Measurements from ENCODE around the gene PPIF. TPM values are rescaled to one million over a fixed set of nuclear protein-coding genes. Genes with fewer than 3 reads are reported as not detected.
A peak's percentile ranks its signal among the peaks of the same experiment; 100 is the strongest.

PPIF gene
- total RNA-seq, 1 experiment from 2014 or later = 133 TPM

DNA sequence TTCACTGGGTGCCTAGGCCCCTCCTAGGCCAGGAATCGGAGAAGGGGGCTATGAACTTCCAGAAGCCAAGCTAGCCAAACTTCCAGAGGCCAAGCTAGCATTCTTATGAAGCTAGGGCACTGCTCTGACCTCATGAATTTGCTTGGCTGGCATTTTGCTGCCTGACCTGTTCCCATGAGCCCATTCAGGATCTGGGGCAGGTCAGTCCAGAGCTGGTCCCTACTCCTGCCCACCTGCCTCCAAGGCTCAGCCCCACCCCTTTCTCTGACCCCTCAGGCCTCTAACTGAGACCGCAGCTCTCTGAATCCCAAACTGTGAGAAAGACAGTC is 1.3 kb upstream of the PPIF start:
- H3K4me3 Mint-ChIP-seq (ENCODE audit: unreplicated experiment) = no peak overlapping the region
- no peaks in the 10 kb centered on the region for H3K9me3 Mint-ChIP-seq (ENCODE audit: unreplicated experiment)
- CTCF ChIA-PET = interaction anchor here (1.2 kb wide), 1 partner anchor 13 kb away, joined by 4 read pairs; no protein-coding TSS in a partner anchor
- BruUV-seq (replicated peaks) = no TSS peak
- H3K36me3 Mint-ChIP-seq (ENCODE audit: insufficient read depth, unreplicated experiment) = peaks cover 36% of the 10 kb centered on the region
- H3K9me3 ChIP-seq = no peaks in the 10 kb centered on the region
- intact Hi-C loops (cut with micrococcal nuclease; ENCODE audit: unreplicated experiment) = no loop called here
- peaks cover 12% of the 10 kb centered on the region for H3K36me3 ChIP-seq (ENCODE audit: control insufficient read depth, insufficient read depth, low read length)
- TF ChIP-seq CTCF (IDR thresholded peaks at IDR 0.05; ENCODE audit: insufficient read depth in 1 of 2, low read depth in 1 of 2, low read length in 1 of 2, severe bottlenecking in 1 of 2, unreplicated experiment in 1 of 2) = no peak
- no peaks in the 10 kb centered on the region for H3K27me3 ChIP-seq (replicated peaks; ENCODE audit: control insufficient read depth, insufficient read depth, low read length)
- no peak overlapping the region for H3K4me3 ChIP-seq (ENCODE audit: low read depth, low read length)
- POLR2A ChIA-PET = no interaction called here
- H3K27me3 Mint-ChIP-seq (ENCODE audit: insufficient read depth, unreplicated experiment) = no peaks in the 10 kb centered on the region
- no peaks in the 10 kb centered on the region; the same call in 1 of the 2 replicates for H3K4me1 ChIP-seq
- DNase-seq = no peak
- no peaks in the 10 kb centered on the region for H3K4me1 Mint-ChIP-seq (ENCODE audit: low read depth, unreplicated experiment)
- no peak overlapping the region for H3K27ac Mint-ChIP-seq (ENCODE audit: unreplicated experiment)

GRCh38 chr10:79346388-79347225 is 662 bp upstream of the PPIF start:
- Histone ChIP-seq H3K4me3 (ENCODE audit: low read depth, low read length) (no peak overlapping the region; the same call in 1 of the 2 replicates), H3K9me3 (no peaks in the 10 kb centered on the region), H3K4me1 (no peaks in the 10 kb centered on the region; the same call in 1 of the 2 replicates), H3K27me3 (replicated peaks; ENCODE audit: control insufficient read depth, insufficient read depth, low read length) (no peaks in the 10 kb centered on the region), H3K36me3 (ENCODE audit: control insufficient read depth, insufficient read depth, low read length) (peaks cover 12% of the 10 kb centered on the region)
- POLR2A ChIA-PET = interaction anchor here (1.0 to 2.3 kb wide), 2 partner anchors 12 to 99 kb away, joined by 3 to 8 read pairs; partner anchors contain the start of gene ZCCHC24
- CTCF ChIA-PET = interaction anchor here (0.5 to 1.2 kb wide), 2 partner anchors 12 to 99 kb away, joined by 3 to 4 read pairs; partner anchors contain the start of gene ZCCHC24
- intact Hi-C loops (cut with micrococcal nuclease; ENCODE audit: unreplicated experiment) = loop anchor here (1.0 kb wide), 2 partner anchors 28 to 121 kb away; no protein-coding TSS in a partner anchor
- DNase-seq = no peak
- no peak for TF ChIP-seq CTCF (IDR thresholded peaks at IDR 0.05; ENCODE audit: insufficient read depth in 1 of 2, low read depth in 1 of 2, low read length in 1 of 2, severe bottlenecking in 1 of 2, unreplicated experiment in 1 of 2)
- TSS peak; percentile 34 for BruUV-seq (replicated peaks)
- no peaks in the 10 kb centered on the region for H3K4me1 Mint-ChIP-seq (ENCODE audit: low read depth, unreplicated experiment)
- peaks cover 41% of the 10 kb centered on the region for H3K36me3 Mint-ChIP-seq (ENCODE audit: insufficient read depth, unreplicated experiment)
- H3K9me3 Mint-ChIP-seq (ENCODE audit: unreplicated experiment) = no peaks in the 10 kb centered on the region
- H3K27me3 Mint-ChIP-seq (ENCODE audit: insufficient read depth, unreplicated experiment) = no peaks in the 10 kb centered on the region
- H3K4me3 Mint-ChIP-seq (ENCODE audit: unreplicated experiment) = peak overlapping the region; percentile 81
- H3K27ac Mint-ChIP-seq (ENCODE audit: unreplicated experiment) = no peak overlapping the region

- Histone ChIP-seq H3K4me1 (no peaks in the 10 kb centered on the region; the same call in 1 of the 2 replicates), H3K27me3 (replicated peaks; ENCODE audit: control insufficient read depth, insufficient read depth, low read length) (no peaks in the 10 kb centered on the region), H3K4me3 (ENCODE audit: low read depth, low read length) (peak overlapping the region; percentile 90), H3K36me3 (ENCODE audit: control insufficient read depth, insufficient read depth, low read length) (peaks cover 17% of the 10 kb centered on the region), H3K9me3 (no peaks in the 10 kb centered on the region)
- Mint-ChIP-seq H3K27ac (ENCODE audit: unreplicated experiment) (peak overlapping the region; percentile 71), H3K36me3 (ENCODE audit: insufficient read depth, unreplicated experiment) (peaks cover 54% of the 10 kb centered on the region), H3K4me3 (ENCODE audit: unreplicated experiment) (peak overlapping the region; percentile 81), H3K27me3 (ENCODE audit: insufficient read depth, unreplicated experiment) (no peaks in the 10 kb centered on the region), H3K4me1 (ENCODE audit: low read depth, unreplicated experiment) (no peaks in the 10 kb centered on the region), H3K9me3 (ENCODE audit: unreplicated experiment) (no peaks in the 10 kb centered on the region)
- POLR2A ChIA-PET = interaction anchor here (1.0 to 2.3 kb wide), 2 partner anchors 11 to 98 kb away, joined by 3 to 8 read pairs; partner anchors contain the start of gene ZCCHC24
- CTCF ChIA-PET = interaction anchor here (0.5 to 0.9 kb wide), 2 partner anchors 11 to 155 kb away, joined by 4 read pairs; no protein-coding TSS in a partner anchor
- no TSS peak for BruUV-seq (replicated peaks)
- DNase-seq = peak in 1 of 2 experiments; percentile 63
- no peak for TF ChIP-seq CTCF (IDR thresholded peaks at IDR 0.05; ENCODE audit: insufficient read depth in 1 of 2, low read depth in 1 of 2, low read length in 1 of 2, severe bottlenecking in 1 of 2, unreplicated experiment in 1 of 2)
- intact Hi-C loops (cut with micrococcal nuclease; ENCODE audit: unreplicated experiment) = loop anchor here (1.0 kb wide), 2 partner anchors 26 to 119 kb away; no protein-coding TSS in a partner anchor
Observed at GRCh38 chr10:79347894-79348639, 798 bp downstream of the PPIF start.
